LNCaP clone FGC (cell line): Measurements from ENCODE around the gene HIGD2A.

Source experiments
- DNase-seq: peaks from one replicate; pipeline ENCODE4 v3.0.0-alpha.2; 2011; ENCODE audit warnings: low read depth
- H3K4me3 ChIP-seq: 2 replicates; pipeline ENCODE4 v1.5.1; 2011; ENCODE audit warnings: mild to moderate bottlenecking, low read depth, low read length, control low read depth
- CTCF ChIP-seq: IDR thresholded peaks from 2 replicates; pipeline ENCODE4 v1.5.1; 2012; ENCODE audit warnings: mild to moderate bottlenecking; ENCODE audit not compliant: control insufficient read depth, insufficient read depth; ENCODE audit errors: extremely low read depth

Gene HIGD2A

DNA sequence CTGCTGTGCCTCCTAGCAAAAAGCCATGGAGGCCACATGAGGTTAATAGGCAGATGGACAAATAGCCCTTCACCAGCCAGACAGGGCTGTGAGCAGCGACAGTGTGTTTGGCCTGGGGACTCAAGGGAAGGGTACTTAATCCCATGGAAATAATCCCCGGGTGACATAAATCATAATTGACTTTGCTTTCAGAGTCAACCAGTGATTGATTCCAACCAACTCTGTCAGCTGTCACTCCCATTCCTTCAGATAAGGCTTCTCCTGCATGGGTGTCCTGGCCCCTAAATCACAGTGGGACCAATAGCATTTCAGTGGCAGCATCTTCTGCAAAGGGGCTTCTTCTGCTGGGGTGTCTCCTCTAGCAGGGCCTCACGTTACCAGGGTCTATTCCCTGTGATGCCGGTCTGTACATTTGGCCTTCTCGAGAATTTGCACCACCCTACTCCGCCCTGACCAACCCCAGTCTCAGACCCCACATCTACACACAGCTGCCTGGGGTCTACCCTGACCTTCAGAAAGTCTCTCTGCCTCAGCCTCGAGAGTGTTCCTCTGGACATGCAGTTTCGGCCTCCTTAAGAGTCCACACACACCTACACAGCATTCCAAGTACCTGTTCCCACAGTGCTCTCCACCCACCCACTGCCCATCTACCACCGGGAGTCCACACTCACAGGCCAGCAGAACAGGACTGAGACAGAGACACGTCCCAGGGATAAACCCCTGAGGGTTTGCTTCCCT, 24.1 kb downstream of the HIGD2A start:
- H3K4me3 ChIP-seq = no peak overlapping the region
- no peak for TF ChIP-seq CTCF
- DNase-seq = no peak

DNA sequence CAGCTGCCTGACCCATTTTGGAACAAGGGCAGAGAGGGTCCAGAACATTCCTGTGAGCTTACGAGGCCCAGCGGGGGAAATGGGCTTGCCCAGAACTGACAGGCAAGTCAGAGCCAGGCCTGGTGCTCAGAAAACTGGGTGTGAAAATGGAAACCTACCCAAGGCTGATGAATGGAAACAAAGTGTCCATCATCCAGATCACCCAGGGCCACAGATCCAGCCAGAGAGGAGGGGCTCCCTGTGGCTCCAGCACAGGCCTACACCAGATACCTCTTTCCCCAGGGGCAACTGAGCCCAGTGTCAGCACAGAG, 24.7 kb downstream of the HIGD2A start:
- no peak for DNase-seq
- no peak for TF ChIP-seq CTCF
- H3K4me3 ChIP-seq = no peak overlapping the region

DNA sequence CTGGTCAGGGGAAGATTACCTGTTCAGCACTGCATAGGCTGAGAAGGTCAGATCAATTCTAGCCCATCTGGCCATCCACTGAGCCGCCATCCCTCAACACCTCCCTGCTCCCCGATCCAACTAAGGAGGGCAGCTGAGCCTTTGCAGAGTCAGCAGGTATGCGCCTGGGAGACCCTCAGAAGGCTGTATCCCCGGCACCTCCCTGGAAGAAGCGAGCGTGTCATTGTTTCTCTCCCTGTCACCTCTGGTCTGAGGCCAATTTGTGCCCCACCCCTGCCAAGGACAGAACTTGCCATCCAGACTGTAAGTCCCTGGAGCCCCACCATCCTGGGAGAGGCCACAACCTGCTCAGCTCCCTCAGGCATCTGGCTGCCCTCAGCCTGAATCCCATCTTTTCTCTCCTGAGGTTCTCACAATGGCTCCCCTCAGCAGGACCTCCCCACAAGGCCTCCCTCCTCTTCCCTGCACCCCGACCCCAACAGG, 25.2 kb downstream of the HIGD2A start:
- no peak for TF ChIP-seq CTCF
- no peak for DNase-seq
- no peak overlapping the region for H3K4me3 ChIP-seq

GRCh38 chr5:176414704-176415103, 26.2 kb downstream of the HIGD2A start:
- no peak for DNase-seq
- no peak for TF ChIP-seq CTCF
- no peak overlapping the region for H3K4me3 ChIP-seq

DNA sequence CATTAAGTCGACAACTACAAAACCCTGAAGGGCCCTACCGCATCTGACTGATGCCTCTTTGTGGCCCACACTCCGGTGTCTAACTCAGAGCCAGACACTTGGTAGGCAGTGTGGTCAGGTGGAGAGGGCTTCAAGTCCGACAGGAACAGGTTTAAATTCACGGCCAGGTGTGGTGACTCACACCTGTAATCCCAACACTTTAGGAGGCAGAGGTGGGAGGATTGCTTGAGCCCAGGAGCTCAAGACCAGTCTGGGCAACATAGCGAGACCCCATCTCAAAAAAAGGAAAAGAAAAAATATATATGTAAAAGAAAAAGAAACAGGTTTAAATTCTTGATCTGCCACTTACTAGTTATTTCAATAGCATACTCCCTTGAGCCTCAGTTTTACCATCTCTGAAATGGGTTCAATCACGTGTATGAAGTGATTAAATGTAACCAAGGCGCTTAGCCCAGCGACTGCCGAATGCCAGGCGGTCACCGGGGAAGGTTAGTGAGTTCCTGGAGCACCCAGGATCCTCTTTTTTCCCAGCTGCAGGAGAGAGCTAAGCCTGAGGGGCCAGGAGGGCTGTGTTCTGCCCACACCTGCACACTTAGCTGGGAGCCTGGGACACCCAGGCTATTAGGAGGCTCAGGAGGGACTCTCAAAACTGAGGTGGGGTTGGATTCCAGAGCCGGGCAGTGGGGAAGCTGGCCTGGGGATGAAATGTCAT, 26.8 kb downstream of the HIGD2A start:
- peak overlapping the region; percentile 85 for H3K4me3 ChIP-seq
- no peak for TF ChIP-seq CTCF
- no peak for DNase-seq

DNA sequence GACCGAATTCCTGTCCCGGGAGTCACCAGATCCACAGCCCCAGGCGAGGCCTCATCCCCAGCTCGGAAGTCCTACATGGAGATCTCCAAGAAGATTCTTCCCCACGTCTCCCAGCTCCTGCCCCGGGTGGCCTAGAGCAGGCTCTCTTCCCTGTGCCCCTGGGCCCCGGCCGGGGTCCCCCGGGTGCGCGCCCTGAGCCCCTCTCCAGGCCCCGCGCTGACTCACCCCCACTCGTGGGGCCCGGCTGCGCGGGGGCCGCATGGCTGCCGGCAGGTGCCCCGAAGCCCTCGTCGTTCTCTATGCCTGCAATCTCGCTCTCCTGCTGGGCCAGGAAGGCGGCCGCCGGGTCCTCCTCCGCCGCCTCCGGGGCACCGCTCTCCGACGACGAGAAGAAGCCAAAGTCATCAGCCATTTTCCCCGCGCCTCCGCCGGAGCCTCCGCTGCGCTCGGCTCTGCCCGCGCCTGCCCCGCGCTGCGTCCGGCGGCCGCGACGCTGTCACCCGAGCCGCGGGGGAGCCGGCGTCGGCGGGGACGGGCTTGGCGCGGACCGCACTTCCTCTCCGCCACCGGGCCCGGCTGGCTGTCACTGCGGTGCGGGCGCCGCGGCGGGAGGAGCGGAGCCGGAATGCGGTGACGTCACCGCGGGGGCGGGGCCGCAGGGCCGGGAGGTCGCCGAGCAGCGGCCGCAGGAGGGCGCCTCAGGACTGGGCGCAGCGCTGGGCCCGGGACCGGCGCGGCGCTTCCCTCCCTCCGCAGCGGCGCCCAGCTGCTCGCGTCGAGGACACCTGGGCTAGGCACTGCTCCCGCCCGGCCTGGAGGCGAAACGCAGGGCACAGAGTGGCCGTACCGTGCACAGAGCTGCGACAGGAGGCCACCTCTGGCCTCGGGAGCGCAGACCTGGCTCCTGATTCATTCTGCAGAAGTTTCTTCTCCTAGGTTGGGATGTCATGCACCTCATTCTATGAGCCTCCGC, 27.7 kb downstream of the HIGD2A start, which contains the start of gene CLTB:
Gene CLTB (minus strand): TSS at position 588 of the 973 bp plus-strand sequence. CDS start 176 bp downstream, at position 412.
- peak within 1 kb of the TSS; percentile 85 for H3K4me3 ChIP-seq
- peak; percentile 98 for TF ChIP-seq CTCF
- DNase-seq = peak; percentile 40
